22Rv1 (cell line): ENCODE measurements around the gene KCNJ5.

Experiments
- H3K27ac ChIP-seq: fragments of 450-650 bp; 2 replicates; pipeline ENCODE4 v1.5.1; 2017
- CTCF ChIP-seq: fragments of 450-650 bp; IDR thresholded peaks from 2 replicates; pipeline ENCODE4 v1.5.1; 2017; ENCODE audit warnings: mild to moderate bottlenecking
- ZFX ChIP-seq: fragments of 450-650 bp; IDR thresholded peaks from 2 replicates; pipeline ENCODE4 v1.6.1; 2017; ENCODE audit warnings: antibody characterized with exemption, borderline replicate concordance

Gene KCNJ5

GRCh38 chr11:128938156-128938885, 47.2 kb downstream of the KCNJ5 start:
- TF ChIP-seq ZFX (no peak), CTCF (no peak)
- H3K27ac ChIP-seq: no peak overlapping the region

- TF ChIP-seq ZFX: no peak
- TF ChIP-seq CTCF: no peak
- no peak overlapping the region for H3K27ac ChIP-seq
Observed at GRCh38 chr11:128939591-128939990, 48.4 kb downstream of the KCNJ5 start.

GRCh38 chr11:128940156-128940555, 49.0 kb downstream of the KCNJ5 start:
- TF ChIP-seq ZFX: no peak
- no peak for TF ChIP-seq CTCF
- no peak overlapping the region for H3K27ac ChIP-seq

GRCh38 chr11:128940603-128941002, 49.4 kb downstream of the KCNJ5 start:
- no peak overlapping the region for H3K27ac ChIP-seq

GRCh38 chr11:128941110-128941509, 50.0 kb downstream of the KCNJ5 start:
- no peak for TF ChIP-seq CTCF
- no peak for TF ChIP-seq ZFX
- H3K27ac ChIP-seq: no peak overlapping the region

More at GRCh38 chr11:128940603-128941002, 49.4 kb downstream of the KCNJ5 start:
- no peak for TF ChIP-seq CTCF
- no peak for TF ChIP-seq ZFX

GRCh38 chr11:128941573-128942271, 50.6 kb downstream of the KCNJ5 start:
- no peak overlapping the region for H3K27ac ChIP-seq
- TF ChIP-seq ZFX: no peak
- TF ChIP-seq CTCF: no peak

GRCh38 chr11:128942272-128942612, 51.1 kb downstream of the KCNJ5 start:
- H3K27ac ChIP-seq: no peak overlapping the region
- no peak for TF ChIP-seq CTCF
- TF ChIP-seq ZFX: no peak
